Mesenchymal stem cell (in vitro differentiated cells and primary cell): ENCODE measurements around the gene ASCC1.

Experiments used
- DNase-seq: peaks from one replicate; pipeline ENCODE4 v3.0.0-alpha.2; 2013
- H2AFZ ChIP-seq: one replicate; pipeline ENCODE4 v1.6.1; 2013; ENCODE audit warnings: low read depth, mild to moderate bottlenecking, control low read depth, inconsistent platforms, low read length, moderate library complexity
- H2AK5ac ChIP-seq: 2 replicates; pipeline ENCODE4 v1.6.1; 2013; ENCODE audit warnings: low read length, moderate library complexity, mild to moderate bottlenecking, inconsistent platforms; ENCODE audit not compliant: severe bottlenecking
- H2BK120ac ChIP-seq: one replicate; pipeline ENCODE4 v1.6.1; 2013; ENCODE audit warnings: low read depth, mild to moderate bottlenecking, inconsistent platforms, low read length, moderate library complexity
- H2BK12ac ChIP-seq, 2 experiments: one replicate each; pipeline ENCODE4 v1.6.1; 2013; ENCODE audit warnings: inconsistent platforms in 2 of 2, low read length in 2 of 2, mild to moderate bottlenecking in 2 of 2, moderate library complexity in 2 of 2, control low read depth in 1 of 2
- H2BK15ac ChIP-seq: one replicate; pipeline ENCODE4 v1.6.1; 2013; ENCODE audit warnings: mild to moderate bottlenecking, low read depth, inconsistent platforms; ENCODE audit not compliant: poor library complexity, severe bottlenecking
- H2BK5ac ChIP-seq: 2 replicates; pipeline ENCODE4 v1.6.1; 2013; ENCODE audit warnings: low read depth, mild to moderate bottlenecking, low read length, control low read depth, inconsistent platforms; ENCODE audit not compliant: poor library complexity, severe bottlenecking
- H3K14ac ChIP-seq, 2 experiments: one replicate each; pipeline ENCODE4 v1.6.1; 2013; ENCODE audit warnings: inconsistent platforms in 2 of 2, low read length in 2 of 2, control low read depth in 1 of 2, mild to moderate bottlenecking in 1 of 2, moderate library complexity in 1 of 2
- H3K18ac ChIP-seq, 2 experiments: one replicate each; pipeline ENCODE4 v1.6.1; 2013; ENCODE audit warnings: inconsistent platforms in 2 of 2, low read length in 2 of 2, control low read depth in 1 of 2, low read depth in 1 of 2, mild to moderate bottlenecking in 1 of 2
- H3K23ac ChIP-seq, 2 experiments: one replicate each; pipeline ENCODE4 v1.6.1; 2013; ENCODE audit warnings: inconsistent platforms in 2 of 2, low read length in 2 of 2, mild to moderate bottlenecking in 2 of 2, moderate library complexity in 2 of 2, control low read depth in 1 of 2
- H3K27ac ChIP-seq: 2 replicates; pipeline ENCODE4 v1.5.1; 2013; ENCODE audit warnings: mild to moderate bottlenecking, moderate library complexity, low read length, control low read depth, inconsistent platforms; ENCODE audit not compliant: poor library complexity, severe bottlenecking
- H3K27me3 ChIP-seq, 2 experiments: 2 replicates each; pipeline versions ENCODE4 v1.6.1 to v1.7.0; 2013; ENCODE audit warnings: low read length in 2 of 2, mild to moderate bottlenecking in 2 of 2, moderate library complexity in 2 of 2, control low read depth in 1 of 2, inconsistent platforms in 1 of 2; ENCODE audit not compliant: control insufficient read depth in 1 of 2, insufficient read depth in 1 of 2
- H3K36me3 ChIP-seq, 2 experiments: 2 replicates each; pipeline versions ENCODE4 v1.6.1 to v1.7.0; 2013; ENCODE audit warnings: low read length in 2 of 2, control low read depth in 1 of 2, inconsistent platforms in 1 of 2, low read depth in 1 of 2, mild to moderate bottlenecking in 1 of 2; ENCODE audit not compliant: insufficient read depth in 2 of 2, control insufficient read depth in 1 of 2
- H3K4ac ChIP-seq, 2 experiments: one replicate each; pipeline ENCODE4 v1.6.1; 2013; ENCODE audit warnings: inconsistent platforms in 2 of 2, low read length in 2 of 2, mild to moderate bottlenecking in 2 of 2, moderate library complexity in 2 of 2, control low read depth in 1 of 2, low read depth in 1 of 2
- H3K4me1 ChIP-seq: 2 replicates; pipeline ENCODE4 v1.6.1; 2013; ENCODE audit warnings: low read depth, low read length, control low read depth; ENCODE audit not compliant: control insufficient read depth, insufficient read depth
- H3K4me2 ChIP-seq: 2 replicates; pipeline ENCODE4 v1.6.1; 2013; ENCODE audit warnings: low read length, mild to moderate bottlenecking, inconsistent platforms; ENCODE audit not compliant: poor library complexity, severe bottlenecking
- H3K4me3 ChIP-seq, 2 experiments: 2 replicates each; pipeline versions ENCODE4 v1.5.1 to v1.7.0; 2013; ENCODE audit warnings: low read length in 2 of 2, mild to moderate bottlenecking in 2 of 2, control low read depth in 1 of 2, low read depth in 1 of 2; ENCODE audit not compliant: insufficient read depth in 1 of 2
- H3K79me1 ChIP-seq: replicated peaks from 2 replicates; pipeline ENCODE4 v1.6.1; 2013; ENCODE audit warnings: mild to moderate bottlenecking, control low read depth, low read length, inconsistent platforms; ENCODE audit not compliant: poor library complexity, severe bottlenecking
- H3K9ac ChIP-seq: 2 replicates; pipeline ENCODE4 v1.7.0; 2013; ENCODE audit warnings: mild to moderate bottlenecking, low read length, moderate library complexity
- H3K9me3 ChIP-seq: 2 replicates; pipeline ENCODE4 v1.7.0; 2013; ENCODE audit warnings: mild to moderate bottlenecking, low read length; ENCODE audit not compliant: control insufficient read depth
- H4K8ac ChIP-seq: one replicate; pipeline ENCODE4 v1.6.1; 2013; ENCODE audit warnings: inconsistent platforms, mild to moderate bottlenecking, low read length, moderate library complexity
- H4K91ac ChIP-seq: one replicate; pipeline ENCODE4 v1.6.1; 2013; ENCODE audit warnings: mild to moderate bottlenecking, low read length, inconsistent platforms
- WGBS: methylation state at CpG from one replicate; pipeline ENCODE4 v1.1.7; 2013; ENCODE audit warnings: mixed read lengths; 5-methylcytosine and 5-hydroxymethylcytosine counted together

ASCC1 gene

DNA sequence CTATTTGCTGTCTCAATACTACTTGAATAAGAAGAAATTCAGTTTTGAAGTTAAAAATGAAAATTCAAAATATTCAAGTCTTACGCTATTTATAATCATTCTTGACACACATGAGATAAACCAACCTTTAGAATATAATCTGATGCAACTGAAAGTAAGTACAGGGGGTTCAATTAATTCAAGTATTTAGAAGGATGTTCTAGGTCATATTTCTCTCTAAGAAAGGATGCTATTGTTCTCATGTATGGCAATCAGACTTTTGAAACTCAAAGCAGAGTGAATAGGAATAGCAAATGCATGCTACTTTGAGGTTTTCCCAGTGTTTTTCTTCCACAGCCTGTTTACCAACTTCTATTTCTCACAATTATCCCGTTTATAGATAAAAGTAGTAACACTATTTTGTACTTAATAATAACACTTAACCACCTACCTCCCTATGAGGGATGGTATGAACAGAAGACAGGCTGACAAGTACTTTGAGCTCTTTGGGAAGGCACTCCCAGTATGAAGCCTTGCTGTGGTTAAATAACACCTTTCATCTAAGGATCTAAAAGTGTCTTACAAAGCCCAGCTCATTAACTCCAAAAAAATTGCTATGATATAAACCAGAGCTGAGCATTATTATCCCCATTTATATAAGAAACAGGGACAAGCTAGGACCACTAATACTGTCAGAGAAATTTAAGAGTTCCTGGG, 109.8 kb downstream of the ASCC1 start:
- H3K4me2 ChIP-seq, result no peak overlapping the region
- no peaks in the 10 kb centered on the region for H3K9me3 ChIP-seq
- H3K27ac ChIP-seq, result no peak overlapping the region
- no peak overlapping the region for H2BK15ac ChIP-seq
- H3K4ac ChIP-seq, result no peak overlapping the region
- no peak overlapping the region for H3K9ac ChIP-seq
- H3K36me3 ChIP-seq, result peaks cover 5 to 16% of the 10 kb centered on the region in 2 experiments
- no peak overlapping the region for H3K23ac ChIP-seq
- WGBS, result no CpG with 5 or more reads among the region's 2 CpGs
- H2BK120ac ChIP-seq, result no peak overlapping the region
- H2BK12ac ChIP-seq, result no peak overlapping the region
- DNase-seq, result no peak
- H2BK5ac ChIP-seq, result no peak overlapping the region
- H3K79me1 ChIP-seq, result peaks cover 4% of the 10 kb centered on the region
- no peak overlapping the region for H2AFZ ChIP-seq
- no peak overlapping the region for H3K18ac ChIP-seq
- H3K14ac ChIP-seq, result no peak overlapping the region
- H4K8ac ChIP-seq, result no peak overlapping the region
- H3K4me1 ChIP-seq, result peaks cover 9% of the 10 kb centered on the region
- H4K91ac ChIP-seq, result no peak overlapping the region
- no peaks in the 10 kb centered on the region for H3K27me3 ChIP-seq
- H3K4me3 ChIP-seq, result no peak overlapping the region
- H2AK5ac ChIP-seq, result no peak overlapping the region

DNA sequence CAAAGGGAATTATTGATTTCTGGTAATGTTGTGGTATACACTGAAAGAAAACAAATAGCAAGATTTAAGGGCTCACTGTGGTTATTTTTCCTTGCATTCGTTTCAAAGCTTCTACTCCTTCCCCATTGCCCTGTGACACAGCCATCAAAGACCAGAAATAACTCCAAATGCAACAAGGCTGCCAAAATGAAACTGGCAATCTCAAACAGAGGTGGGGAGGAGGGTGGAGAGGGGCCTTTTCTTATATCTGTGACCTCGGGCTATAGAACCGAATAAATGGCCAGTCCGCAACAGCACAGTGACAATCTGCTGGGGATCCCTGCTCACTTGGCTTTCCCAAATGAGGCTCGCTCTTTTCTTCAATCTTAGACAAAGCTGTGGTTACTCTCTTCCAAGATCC, 110.4 kb downstream of the ASCC1 start:
- Histone ChIP-seq H3K4me1 (peaks cover 9% of the 10 kb centered on the region), H3K18ac (no peak overlapping the region), H2AFZ (no peak overlapping the region), H2AK5ac (no peak overlapping the region), H3K23ac (no peak overlapping the region), H3K4me2 (no peak overlapping the region), H3K14ac (no peak overlapping the region), H3K4ac (no peak overlapping the region), H3K4me3 (no peak overlapping the region), H2BK5ac (no peak overlapping the region), H3K27ac (no peak overlapping the region), H2BK15ac (no peak overlapping the region), H4K8ac (no peak overlapping the region), H3K79me1 (peaks cover 4% of the 10 kb centered on the region), H3K9ac (no peak overlapping the region), H4K91ac (no peak overlapping the region), H3K36me3 (peaks cover 7 to 22% of the 10 kb centered on the region in 2 experiments), H2BK120ac (no peak overlapping the region), H3K9me3 (no peaks in the 10 kb centered on the region), H2BK12ac (no peak overlapping the region), H3K27me3 (no peaks in the 10 kb centered on the region)
- 89% methylated on average over 4 of the region's 5 CpGs for WGBS
- DNase-seq, result no peak

GRCh38 chr10:72105098-72105475, 111.0 kb downstream of the ASCC1 start:
- Histone ChIP-seq H2BK120ac (no peak overlapping the region), H2BK15ac (no peak overlapping the region), H2BK12ac (no peak overlapping the region), H2AK5ac (peak overlapping the region; percentile 35), H3K36me3 (peaks cover 7 to 23% of the 10 kb centered on the region in 2 experiments), H3K4me1 (peaks cover 7% of the 10 kb centered on the region), H2BK5ac (no peak overlapping the region), H3K23ac (no peak overlapping the region), H4K91ac (no peak overlapping the region), H3K9ac (no peak overlapping the region), H3K4me3 (no peak overlapping the region), H3K9me3 (no peaks in the 10 kb centered on the region), H3K4me2 (no peak overlapping the region), H4K8ac (peak overlapping the region; percentile 12), H3K27ac (no peak overlapping the region), H2AFZ (no peak overlapping the region), H3K18ac (no peak overlapping the region), H3K79me1 (peaks cover 4% of the 10 kb centered on the region), H3K27me3 (no peaks in the 10 kb centered on the region), H3K14ac (peak overlapping the region in 1 of 2 experiments; percentile 2), H3K4ac (no peak overlapping the region)
- WGBS, result 97% methylated on average over 8 of the region's 9 CpGs
- no peak for DNase-seq

DNA sequence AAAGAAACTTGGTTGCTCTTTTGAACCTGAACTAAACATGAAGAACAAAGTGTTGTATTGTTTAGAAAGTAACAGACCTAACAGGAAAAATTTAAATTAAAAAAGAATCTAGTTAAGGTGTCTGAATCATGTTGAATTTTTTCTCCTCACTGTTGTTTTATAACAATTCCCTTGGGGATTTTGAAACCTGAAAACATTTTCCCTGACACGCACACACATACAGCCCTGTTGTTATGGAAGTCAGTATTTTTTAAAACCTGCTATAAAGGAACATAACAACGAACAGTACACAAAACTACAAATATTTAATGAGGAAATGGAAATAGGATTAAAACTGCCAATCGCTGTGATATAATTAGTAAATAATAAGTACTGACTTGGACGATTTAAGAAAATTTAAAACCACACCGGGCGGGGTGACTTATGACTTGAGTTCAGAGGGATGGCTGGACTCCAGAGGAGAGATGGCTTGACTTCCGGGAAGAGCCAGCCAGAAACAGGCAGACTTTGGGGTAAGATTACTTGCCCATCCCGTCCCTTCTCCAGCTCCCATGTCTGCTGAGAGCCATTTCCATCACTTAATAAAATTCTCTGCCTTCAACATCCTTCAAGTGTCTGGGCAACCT, 111.5 kb downstream of the ASCC1 start:
- H3K4me2 ChIP-seq, result no peak overlapping the region
- 95% methylated on average over 6 of the region's 8 CpGs for WGBS
- H3K4ac ChIP-seq, result no peak overlapping the region
- H3K27me3 ChIP-seq, result no peaks in the 10 kb centered on the region
- no peak overlapping the region for H3K14ac ChIP-seq
- no peak overlapping the region for H2AFZ ChIP-seq
- peak overlapping the region; percentile 25 for H3K9ac ChIP-seq
- H2BK15ac ChIP-seq, result no peak overlapping the region
- H4K8ac ChIP-seq, result peak overlapping the region; percentile 12
- no peak overlapping the region for H3K4me3 ChIP-seq
- H3K9me3 ChIP-seq, result no peaks in the 10 kb centered on the region
- peaks cover 4% of the 10 kb centered on the region for H3K79me1 ChIP-seq
- no peak overlapping the region for H2BK5ac ChIP-seq
- H2BK12ac ChIP-seq, result no peak overlapping the region
- H3K36me3 ChIP-seq, result peaks cover 7 to 23% of the 10 kb centered on the region in 2 experiments
- H3K23ac ChIP-seq, result no peak overlapping the region
- H4K91ac ChIP-seq, result no peak overlapping the region
- no peak for DNase-seq
- H3K18ac ChIP-seq, result no peak overlapping the region
- H2BK120ac ChIP-seq, result no peak overlapping the region
- H3K27ac ChIP-seq, result no peak overlapping the region
- H3K4me1 ChIP-seq, result peaks cover 4% of the 10 kb centered on the region
- H2AK5ac ChIP-seq, result peak overlapping the region; percentile 35
